Choroid plexus epithelial cell (primary cell): ENCODE results near the gene B4GALT6.

ENCODE experiments used
- DNase-seq: peaks from one replicate; pipeline ENCODE4 v3.0.0-alpha.2; 2010; ENCODE audit warnings: low read depth
- H3K4me3 ChIP-seq: 2 replicates; pipeline ENCODE4 v1.5.1; 2011; ENCODE audit warnings: low read depth, mild to moderate bottlenecking, control low read depth, low read length, moderate library complexity
- CTCF ChIP-seq: conservative IDR thresholded peaks from 2 replicates; pipeline ENCODE4 v1.5.1; 2011; ENCODE audit warnings: low read depth, mild to moderate bottlenecking, control low read depth, inconsistent platforms, low read length, moderate library complexity

The B4GALT6 gene

GRCh38 chr18:31634331-31634713 is 50.1 kb downstream of the B4GALT6 start:
- no peak overlapping the region for H3K4me3 ChIP-seq
- TF ChIP-seq CTCF = no peak
- DNase-seq = no peak

GRCh38 chr18:31633392-31634330 is 50.7 kb downstream of the B4GALT6 start:
- H3K4me3 ChIP-seq = no peak overlapping the region
- TF ChIP-seq CTCF = no peak
- DNase-seq = no peak

GRCh38 chr18:31632356-31632755 is 52.0 kb downstream of the B4GALT6 start:
- H3K4me3 ChIP-seq = no peak overlapping the region
- no peak for TF ChIP-seq CTCF
- DNase-seq = no peak

- no peak for TF ChIP-seq CTCF
- DNase-seq = peak; percentile 2
- H3K4me3 ChIP-seq = no peak overlapping the region
Measured at GRCh38 chr18:31631526-31631925, 52.9 kb downstream of the B4GALT6 start.

- no peak for TF ChIP-seq CTCF
- no peak for DNase-seq
- no peak overlapping the region for H3K4me3 ChIP-seq
Measured at GRCh38 chr18:31630549-31630948, 53.8 kb downstream of the B4GALT6 start.

- DNase-seq = no peak
- no peak overlapping the region for H3K4me3 ChIP-seq
- TF ChIP-seq CTCF = no peak
Measured at GRCh38 chr18:31626409-31626808, 58.0 kb downstream of the B4GALT6 start.

- TF ChIP-seq CTCF = no peak
- H3K4me3 ChIP-seq = no peak overlapping the region
- no peak for DNase-seq
Measured at GRCh38 chr18:31624892-31625640, 59.3 kb downstream of the B4GALT6 start.
